ENCODE measurements around the gene BLM. TPM values are rescaled to one million over a fixed set of nuclear protein-coding genes. Genes with fewer than 3 reads are reported as not detected.

BLM gene
- total and polyA plus RNA-seq, 10 of the 15 experiments (the other 5 are each of a cell fraction or from before 2014, with no cell fraction given) = 23.0 to 68.4 (median 43.9) TPM

DNA sequence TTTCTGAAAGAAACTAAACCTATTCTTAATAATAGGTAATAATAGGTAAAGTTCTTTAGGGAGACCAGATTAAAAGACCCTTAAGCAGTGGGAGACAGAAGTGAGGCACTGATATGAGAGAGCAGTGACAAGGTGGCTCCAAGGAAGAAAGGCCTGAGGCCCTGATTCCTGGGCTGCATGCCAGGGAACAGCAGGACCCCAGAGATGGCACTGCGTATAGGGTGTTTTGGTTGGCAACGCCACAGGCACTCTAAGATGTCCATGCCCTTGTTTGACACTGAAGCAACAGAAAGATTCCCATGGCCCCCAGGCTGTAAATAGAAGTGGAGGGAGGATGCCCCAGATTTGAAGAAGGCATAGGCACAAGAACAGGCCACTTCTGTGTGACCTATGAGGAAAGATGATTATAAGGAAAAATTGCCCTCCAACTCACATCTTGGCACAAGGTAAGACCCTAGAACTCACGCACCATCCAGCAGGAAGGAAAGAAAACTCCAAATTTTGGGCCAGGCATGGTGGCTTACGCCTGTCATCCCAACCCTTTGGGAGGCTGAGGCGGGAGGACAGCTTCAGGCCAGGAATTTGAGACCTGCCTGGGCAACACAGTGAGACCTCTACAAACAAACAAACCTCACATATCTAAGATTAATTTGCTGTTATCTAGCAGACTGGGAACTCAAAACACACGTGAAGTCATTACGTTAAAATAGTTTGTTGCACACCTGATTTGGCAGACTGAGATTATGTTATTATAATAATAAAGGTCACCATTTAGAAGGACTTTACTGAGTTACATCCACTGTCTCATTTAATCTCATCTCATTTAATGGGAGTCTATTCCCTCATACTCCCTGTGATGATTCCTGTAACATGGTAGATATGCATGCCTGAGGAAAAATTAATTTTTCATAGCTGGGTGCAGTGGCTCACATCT lies 10.5 kb upstream of the BLM start (continued):
- TF ChIP-seq, protein P1, sequence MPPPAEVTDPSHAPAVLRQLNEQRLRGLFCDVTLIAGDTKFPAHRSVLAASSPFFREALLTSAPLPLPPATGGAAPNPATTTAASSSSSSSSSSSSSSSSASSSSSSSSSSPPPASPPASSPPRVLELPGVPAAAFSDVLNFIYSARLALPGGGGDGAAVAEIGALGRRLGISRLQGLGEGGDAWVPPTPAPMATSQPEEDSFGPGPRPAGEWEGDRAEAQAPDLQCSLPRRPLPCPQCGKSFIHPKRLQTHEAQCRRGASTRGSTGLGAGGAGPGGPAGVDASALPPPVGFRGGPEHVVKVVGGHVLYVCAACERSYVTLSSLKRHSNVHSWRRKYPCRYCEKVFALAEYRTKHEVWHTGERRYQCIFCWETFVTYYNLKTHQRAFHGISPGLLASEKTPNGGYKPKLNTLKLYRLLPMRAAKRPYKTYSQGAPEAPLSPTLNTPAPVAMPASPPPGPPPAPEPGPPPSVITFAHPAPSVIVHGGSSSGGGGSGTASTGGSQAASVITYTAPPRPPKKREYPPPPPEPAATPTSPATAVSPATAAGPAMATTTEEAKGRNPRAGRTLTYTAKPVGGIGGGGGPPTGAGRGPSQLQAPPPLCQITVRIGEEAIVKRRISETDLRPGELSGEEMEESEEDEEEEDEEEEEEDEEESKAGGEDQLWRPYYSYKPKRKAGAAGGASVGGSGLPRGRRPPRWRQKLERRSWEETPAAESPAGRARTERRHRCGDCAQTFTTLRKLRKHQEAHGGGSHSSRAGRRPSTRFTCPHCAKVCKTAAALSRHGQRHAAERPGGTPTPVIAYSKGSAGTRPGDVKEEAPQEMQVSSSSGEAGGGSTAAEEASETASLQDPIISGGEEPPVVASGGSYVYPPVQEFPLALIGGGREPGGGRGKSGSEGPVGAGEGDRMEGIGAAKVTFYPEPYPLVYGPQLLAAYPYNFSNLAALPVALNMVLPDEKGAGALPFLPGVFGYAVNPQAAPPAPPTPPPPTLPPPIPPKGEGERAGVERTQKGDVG (CRISPR knock-in tag; IDR thresholded peaks at IDR 0.05) = no peak
- TF ChIP-seq, protein P2, sequence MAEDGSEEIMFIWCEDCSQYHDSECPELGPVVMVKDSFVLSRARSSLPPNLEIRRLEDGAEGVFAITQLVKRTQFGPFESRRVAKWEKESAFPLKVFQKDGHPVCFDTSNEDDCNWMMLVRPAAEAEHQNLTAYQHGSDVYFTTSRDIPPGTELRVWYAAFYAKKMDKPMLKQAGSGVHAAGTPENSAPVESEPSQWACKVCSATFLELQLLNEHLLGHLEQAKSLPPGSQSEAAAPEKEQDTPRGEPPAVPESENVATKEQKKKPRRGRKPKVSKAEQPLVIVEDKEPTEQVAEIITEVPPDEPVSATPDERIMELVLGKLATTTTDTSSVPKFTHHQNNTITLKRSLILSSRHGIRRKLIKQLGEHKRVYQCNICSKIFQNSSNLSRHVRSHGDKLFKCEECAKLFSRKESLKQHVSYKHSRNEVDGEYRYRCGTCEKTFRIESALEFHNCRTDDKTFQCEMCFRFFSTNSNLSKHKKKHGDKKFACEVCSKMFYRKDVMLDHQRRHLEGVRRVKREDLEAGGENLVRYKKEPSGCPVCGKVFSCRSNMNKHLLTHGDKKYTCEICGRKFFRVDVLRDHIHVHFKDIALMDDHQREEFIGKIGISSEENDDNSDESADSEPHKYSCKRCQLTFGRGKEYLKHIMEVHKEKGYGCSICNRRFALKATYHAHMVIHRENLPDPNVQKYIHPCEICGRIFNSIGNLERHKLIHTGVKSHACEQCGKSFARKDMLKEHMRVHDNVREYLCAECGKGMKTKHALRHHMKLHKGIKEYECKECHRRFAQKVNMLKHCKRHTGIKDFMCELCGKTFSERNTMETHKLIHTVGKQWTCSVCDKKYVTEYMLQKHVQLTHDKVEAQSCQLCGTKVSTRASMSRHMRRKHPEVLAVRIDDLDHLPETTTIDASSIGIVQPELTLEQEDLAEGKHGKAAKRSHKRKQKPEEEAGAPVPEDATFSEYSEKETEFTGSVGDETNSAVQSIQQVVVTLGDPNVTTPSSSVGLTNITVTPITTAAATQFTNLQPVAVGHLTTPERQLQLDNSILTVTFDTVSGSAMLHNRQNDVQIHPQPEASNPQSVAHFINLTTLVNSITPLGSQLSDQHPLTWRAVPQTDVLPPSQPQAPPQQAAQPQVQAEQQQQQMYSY (CRISPR knock-in tag; IDR thresholded peaks at IDR 0.05) = no peak
- no peak for TF ChIP-seq NKRF (conservative IDR thresholded peaks at IDR 0.05)
- no peak for TF ChIP-seq RELA (IDR thresholded peaks at IDR 0.05; ENCODE audit: borderline replicate concordance, partially characterized antibody)
- no peak for TF ChIP-seq GATAD2B (conservative IDR thresholded peaks at IDR 0.05; ENCODE audit: low read depth)
- no peak for TF ChIP-seq EED (IDR thresholded peaks at IDR 0.05; ENCODE audit: low read depth)
- TF ChIP-seq MYC (IDR thresholded peaks at IDR 0.05; ENCODE audit: insufficient read depth, insufficient read length, insufficient replicate concordance, low read length, severe bottlenecking) = no peak
- TF ChIP-seq KLF5 (IDR thresholded peaks at IDR 0.05; ENCODE audit: partially characterized antibody) = no peak
- TF ChIP-seq SIN3A (IDR thresholded peaks at IDR 0.05; ENCODE audit: low read depth, low read length) = no peak
- TF ChIP-seq USF1 (IDR thresholded peaks at IDR 0.05; ENCODE audit: borderline replicate concordance, extremely low read length, insufficient read depth, low read depth, low read length) = no peak
- TF ChIP-seq, protein P3, sequence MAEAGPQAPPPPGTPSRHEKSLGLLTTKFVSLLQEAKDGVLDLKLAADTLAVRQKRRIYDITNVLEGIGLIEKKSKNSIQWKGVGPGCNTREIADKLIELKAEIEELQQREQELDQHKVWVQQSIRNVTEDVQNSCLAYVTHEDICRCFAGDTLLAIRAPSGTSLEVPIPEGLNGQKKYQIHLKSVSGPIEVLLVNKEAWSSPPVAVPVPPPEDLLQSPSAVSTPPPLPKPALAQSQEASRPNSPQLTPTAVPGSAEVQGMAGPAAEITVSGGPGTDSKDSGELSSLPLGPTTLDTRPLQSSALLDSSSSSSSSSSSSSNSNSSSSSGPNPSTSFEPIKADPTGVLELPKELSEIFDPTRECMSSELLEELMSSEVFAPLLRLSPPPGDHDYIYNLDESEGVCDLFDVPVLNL (IDR thresholded peaks at IDR 0.05; ENCODE audit: low read depth, low read length) = no peak
- TF ChIP-seq SUZ12 (IDR thresholded peaks at IDR 0.05; ENCODE audit: unreplicated experiment) = no peak
- no peak for TF ChIP-seq RAD51 (IDR thresholded peaks at IDR 0.05)
- TF ChIP-seq TCF7 (IDR thresholded peaks at IDR 0.05; ENCODE audit: borderline replicate concordance) = no peak
- TF ChIP-seq SRF (IDR thresholded peaks at IDR 0.05; ENCODE audit: low read depth in 2 of 2, low read length in 2 of 2) = no peak

All from GM12878 (cell line).